ENCODE measurements around the gene ZC3H4.

Gene ZC3H4

DNA sequence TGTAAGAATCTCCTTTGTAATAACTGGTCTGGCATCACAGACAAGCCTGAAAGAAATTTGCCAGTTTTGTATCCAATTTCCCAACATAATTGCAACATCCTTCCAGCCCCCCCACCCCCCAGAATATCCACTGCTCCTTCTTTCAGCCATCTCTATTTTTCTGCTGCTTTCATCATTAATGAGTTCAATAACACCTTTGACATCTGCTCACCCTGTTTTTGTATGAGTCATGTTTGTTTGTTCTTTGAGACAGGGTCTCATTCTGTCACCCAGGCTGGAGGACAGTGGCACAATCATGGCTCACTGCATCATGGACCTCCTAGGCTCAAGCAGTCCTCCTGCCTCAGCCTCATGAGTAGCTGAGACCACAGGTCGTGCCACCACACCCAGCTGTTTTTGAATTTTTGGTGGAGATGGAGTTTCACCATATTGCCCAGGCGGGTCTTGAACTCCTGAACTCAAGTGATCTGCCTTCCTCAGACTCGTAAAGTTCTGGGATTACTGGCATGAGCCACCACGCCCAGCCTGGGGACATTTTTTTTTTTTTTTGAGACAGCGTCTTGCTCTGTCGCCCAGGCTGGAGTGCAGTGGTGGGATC lies 7.0 kb upstream of the ZC3H4 start:
- TF ChIP-seq, protein P1, sequence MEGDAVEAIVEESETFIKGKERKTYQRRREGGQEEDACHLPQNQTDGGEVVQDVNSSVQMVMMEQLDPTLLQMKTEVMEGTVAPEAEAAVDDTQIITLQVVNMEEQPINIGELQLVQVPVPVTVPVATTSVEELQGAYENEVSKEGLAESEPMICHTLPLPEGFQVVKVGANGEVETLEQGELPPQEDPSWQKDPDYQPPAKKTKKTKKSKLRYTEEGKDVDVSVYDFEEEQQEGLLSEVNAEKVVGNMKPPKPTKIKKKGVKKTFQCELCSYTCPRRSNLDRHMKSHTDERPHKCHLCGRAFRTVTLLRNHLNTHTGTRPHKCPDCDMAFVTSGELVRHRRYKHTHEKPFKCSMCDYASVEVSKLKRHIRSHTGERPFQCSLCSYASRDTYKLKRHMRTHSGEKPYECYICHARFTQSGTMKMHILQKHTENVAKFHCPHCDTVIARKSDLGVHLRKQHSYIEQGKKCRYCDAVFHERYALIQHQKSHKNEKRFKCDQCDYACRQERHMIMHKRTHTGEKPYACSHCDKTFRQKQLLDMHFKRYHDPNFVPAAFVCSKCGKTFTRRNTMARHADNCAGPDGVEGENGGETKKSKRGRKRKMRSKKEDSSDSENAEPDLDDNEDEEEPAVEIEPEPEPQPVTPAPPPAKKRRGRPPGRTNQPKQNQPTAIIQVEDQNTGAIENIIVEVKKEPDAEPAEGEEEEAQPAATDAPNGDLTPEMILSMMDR (conservative IDR thresholded peaks at IDR 0.05; ENCODE audit: low read depth), result no peak
- DNase-seq (ENCODE audit: low spot score), result no peak
- no peak overlapping the region for H3K27ac ChIP-seq
- ChIA-PET CTCF (no interaction called here), POLR2A (ENCODE audit: low non-redundant PET) (no interaction called here)

DNA sequence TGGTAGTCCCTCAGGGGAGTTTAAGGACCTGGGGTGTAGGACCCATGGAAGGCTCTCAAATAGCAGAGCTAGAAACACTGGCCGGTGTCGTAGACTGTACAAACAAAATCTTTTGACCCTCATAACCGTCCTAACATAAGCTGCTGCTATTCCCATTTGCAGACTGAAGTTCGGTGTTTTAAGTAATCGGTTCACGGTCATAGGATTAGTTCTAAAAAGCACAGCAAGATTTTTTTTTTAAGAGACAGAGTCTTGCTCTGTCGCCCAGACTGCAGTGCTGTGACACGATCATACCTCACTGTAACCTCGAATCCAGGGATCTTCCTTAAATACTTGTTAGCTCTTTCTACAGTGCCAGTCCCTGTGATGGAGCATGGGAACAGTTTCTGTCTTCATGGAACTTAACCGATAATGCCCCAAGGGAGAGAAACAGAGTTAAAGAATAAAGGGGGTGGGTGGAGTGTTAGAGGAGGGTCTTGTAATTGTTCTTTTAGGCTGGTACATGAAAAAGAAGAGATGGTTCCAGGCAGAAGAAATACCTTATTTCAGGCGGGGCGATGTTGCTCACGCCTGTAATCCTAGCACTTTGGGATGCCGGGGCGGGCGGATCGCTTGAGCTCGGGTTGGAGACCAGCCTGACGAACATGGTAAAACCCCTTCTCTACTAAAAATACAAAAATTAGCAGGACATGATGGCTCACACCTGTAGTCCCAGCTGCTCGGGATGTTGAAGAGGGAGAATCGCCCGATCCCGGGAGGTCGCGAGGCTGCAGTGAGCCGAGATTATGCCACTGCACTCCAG lies 475 bp upstream of the ZC3H4 start:
- no peak for DNase-seq (ENCODE audit: low spot score)
- TF ChIP-seq, protein P1 (conservative IDR thresholded peaks at IDR 0.05; ENCODE audit: low read depth), result no peak
- H3K27ac ChIP-seq, result peak overlapping the region; percentile 99
- CTCF ChIA-PET, result interaction anchor here (1.0 to 1.7 kb wide), 2 partner anchors 12 to 34 kb away, joined by 3 to 5 read pairs; no protein-coding TSS in a partner anchor
- POLR2A ChIA-PET (ENCODE audit: low non-redundant PET), result interaction anchor here (0.6 to 1.7 kb wide), 6 partner anchors 9 to 263 kb away, joined by 3 to 6 read pairs (median 3); partner anchors contain the start of gene AP2S1

DNA sequence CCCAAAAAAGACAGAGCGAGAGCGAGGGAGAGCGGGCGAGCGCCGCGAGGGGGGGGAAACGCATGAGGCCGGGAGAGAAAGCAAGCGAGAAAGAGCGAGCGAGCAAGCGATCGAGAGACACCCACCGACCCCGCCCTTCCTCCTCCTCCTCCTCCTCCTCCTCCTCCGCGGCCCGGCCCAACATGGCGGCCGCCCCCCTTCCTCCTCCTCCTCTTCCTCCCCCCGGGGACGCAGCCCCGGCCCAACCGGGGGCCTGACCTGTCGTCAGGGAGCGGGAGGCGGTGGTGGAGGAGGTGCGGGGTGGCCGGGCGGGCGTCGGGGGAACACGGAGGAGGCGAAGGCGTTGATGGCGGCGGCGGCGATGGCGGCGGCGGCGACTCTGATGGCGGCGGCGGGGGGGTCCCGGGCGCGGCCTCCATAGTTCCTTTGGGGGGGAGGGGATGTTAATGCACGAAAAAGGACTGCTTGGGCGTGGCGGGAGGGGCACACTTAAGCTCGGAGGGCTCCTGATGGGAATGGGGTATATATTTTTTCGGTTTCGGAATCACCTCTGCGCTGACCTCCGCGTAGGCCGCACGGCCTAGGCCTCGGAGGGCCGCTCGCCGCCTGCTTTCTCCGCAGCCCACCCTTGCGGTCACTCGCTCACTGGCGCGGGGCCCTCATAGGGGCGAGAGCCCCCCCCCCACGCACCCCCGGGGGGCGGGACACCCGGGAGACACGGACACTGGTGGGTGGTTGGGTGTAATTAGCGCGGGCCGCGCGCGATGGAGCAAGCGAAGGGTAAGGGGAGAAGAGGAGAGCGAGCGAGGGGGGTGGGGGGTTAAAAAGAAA lies 1.2 kb downstream of the ZC3H4 start:
- ChIA-PET CTCF (interaction anchor here (1.7 kb wide), 1 partner anchor 13 kb away, joined by 5 read pairs; no protein-coding TSS in a partner anchor), POLR2A (ENCODE audit: low non-redundant PET) (interaction anchor here (0.5 to 1.7 kb wide), 6 partner anchors 14 to 63 kb away, joined by 3 to 6 read pairs (median 6); no protein-coding TSS in a partner anchor)
- H3K27ac ChIP-seq, result peak overlapping the region; percentile 99
- TF ChIP-seq, protein P1 (conservative IDR thresholded peaks at IDR 0.05; ENCODE audit: low read depth), result no peak
- peak; percentile 55 for DNase-seq (ENCODE audit: low spot score)

DNA sequence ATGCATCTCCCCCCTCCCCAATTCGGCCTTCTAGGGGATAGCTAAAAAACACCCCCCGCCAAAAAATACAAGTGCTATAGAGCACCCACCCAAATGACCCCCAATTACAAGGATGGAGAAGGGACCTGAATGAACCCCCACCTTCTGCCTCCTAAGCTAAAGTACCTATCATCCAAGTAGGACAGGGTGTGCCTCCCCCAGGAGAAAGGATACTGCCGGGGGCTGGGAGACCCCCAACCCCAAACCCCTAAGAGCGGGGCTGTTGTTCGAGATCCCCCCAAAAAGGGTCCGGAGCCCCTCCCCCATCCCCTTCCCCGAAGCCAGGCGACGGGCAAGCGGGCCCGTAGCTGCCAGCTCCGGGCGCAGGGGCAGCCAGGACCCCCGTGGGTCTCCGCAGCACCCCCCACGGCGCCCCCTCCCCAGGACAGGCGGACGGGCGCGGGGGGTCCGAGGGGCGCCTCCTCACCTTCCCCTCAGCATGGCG lies 1.9 kb downstream of the ZC3H4 start:
- ChIA-PET POLR2A (ENCODE audit: low non-redundant PET) (interaction anchor here (1.0 kb wide), 1 partner anchor 20 kb away, joined by 6 read pairs; no protein-coding TSS in a partner anchor), CTCF (no interaction called here)
- DNase-seq (ENCODE audit: low spot score), result no peak
- H3K27ac ChIP-seq, result peak overlapping the region; percentile 99
- TF ChIP-seq, protein P1 (conservative IDR thresholded peaks at IDR 0.05; ENCODE audit: low read depth), result no peak

DNA sequence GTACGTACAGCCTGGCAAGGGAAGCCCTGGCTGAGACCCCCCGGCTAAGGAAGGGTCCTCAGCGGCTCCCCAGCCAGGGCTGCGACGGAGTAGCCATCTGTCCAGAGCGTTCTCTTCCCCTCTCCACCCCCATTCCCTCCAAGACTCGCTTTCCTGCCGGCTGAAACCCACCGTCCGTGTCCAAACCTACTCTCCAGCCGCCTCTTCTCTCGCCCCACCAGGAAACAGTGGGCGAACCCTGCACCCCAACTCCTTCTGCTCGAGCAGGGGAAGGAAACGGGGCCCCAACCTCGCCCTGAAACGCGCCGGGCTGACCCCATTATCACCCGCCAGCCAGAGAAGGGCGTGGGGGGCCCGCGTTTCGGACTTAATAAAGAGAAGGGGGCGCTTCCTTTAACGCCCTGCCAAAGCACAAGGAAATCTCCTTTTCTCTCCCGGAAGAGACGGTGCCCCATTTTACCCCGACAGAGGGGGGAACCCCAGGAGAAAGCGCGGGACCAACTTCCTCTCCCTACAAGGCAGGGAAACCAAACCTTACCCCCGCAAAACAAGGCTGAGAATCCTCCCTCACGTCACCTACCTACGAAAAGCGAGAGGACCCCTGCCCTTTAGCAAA lies 2.5 kb downstream of the ZC3H4 start:
- ChIA-PET POLR2A (ENCODE audit: low non-redundant PET) (interaction anchor here (1.0 to 2.7 kb wide), 2 partner anchors 15 to 20 kb away, joined by 6 to 19 read pairs; no protein-coding TSS in a partner anchor), CTCF (interaction anchor here (0.7 kb wide), 1 partner anchor 32 kb away, joined by 4 read pairs; no protein-coding TSS in a partner anchor)
- DNase-seq (ENCODE audit: low spot score), result no peak
- peak overlapping the region; percentile 99 for H3K27ac ChIP-seq
- TF ChIP-seq, protein P1 (conservative IDR thresholded peaks at IDR 0.05; ENCODE audit: low read depth), result no peak
